Suprapubic skin (tissue), 4 donors: ENCODE data around the gene APLP2.

ENCODE experiments used
- POLR2A ChIP-seq, 2 donors: fragments of 450-650 bp; IDR thresholded peaks; one replicate each; pipeline ENCODE4 v1.6.1; 2017; ENCODE audit warnings: antibody characterized with exemption in 2 of 2, mild to moderate bottlenecking in 2 of 2, moderate library complexity in 2 of 2
- POLR2AphosphoS5 ChIP-seq, 3 donors: sonication (generic); formaldehyde crosslinking; IDR thresholded peaks; one replicate each; pipeline ENCODE4 v1.6.1; 2017; ENCODE audit warnings: antibody characterized with exemption in 3 of 3

- TF ChIP-seq POLR2A (IDR thresholded peaks at IDR 0.05) (no peak), POLR2AphosphoS5 (IDR thresholded peaks at IDR 0.05) (no peak)
Observed at GRCh38 chr11:130037881-130038585, 31.7 kb upstream of the APLP2 start.
